IPS-15b (cell line): ENCODE data around the gene HDAC1.
"Not testable (repeated sequence)": the region's sequence is repeated elsewhere in the genome, so short reads cannot be mapped to it uniquely, and the experiment has no call there.

Source experiments
- H3K27me3 ChIP-seq: one replicate; pipeline ENCODE4 v1.6.1; 2013; ENCODE audit warnings: low read length; ENCODE audit not compliant: control insufficient read depth, insufficient read depth
- H3K36me3 ChIP-seq: one replicate; pipeline ENCODE4 v1.6.1; 2013; ENCODE audit warnings: low read length; ENCODE audit not compliant: control insufficient read depth, insufficient read depth
- H3K4me1 ChIP-seq: one replicate; pipeline ENCODE4 v1.6.1; 2013; ENCODE audit warnings: mild to moderate bottlenecking, low read length; ENCODE audit not compliant: control insufficient read depth, insufficient read depth
- H3K4me3 ChIP-seq: one replicate; pipeline ENCODE4 v1.5.1; 2013; ENCODE audit warnings: low read depth, low read length
- H3K9ac ChIP-seq: one replicate; pipeline ENCODE4 v1.6.1; 2013; ENCODE audit warnings: low read depth, mild to moderate bottlenecking, low read length
- H3K9me3 ChIP-seq: one replicate; pipeline ENCODE4 v1.6.1; 2013; ENCODE audit warnings: mild to moderate bottlenecking, low read length; ENCODE audit not compliant: control insufficient read depth, insufficient read depth

The HDAC1 gene

DNA sequence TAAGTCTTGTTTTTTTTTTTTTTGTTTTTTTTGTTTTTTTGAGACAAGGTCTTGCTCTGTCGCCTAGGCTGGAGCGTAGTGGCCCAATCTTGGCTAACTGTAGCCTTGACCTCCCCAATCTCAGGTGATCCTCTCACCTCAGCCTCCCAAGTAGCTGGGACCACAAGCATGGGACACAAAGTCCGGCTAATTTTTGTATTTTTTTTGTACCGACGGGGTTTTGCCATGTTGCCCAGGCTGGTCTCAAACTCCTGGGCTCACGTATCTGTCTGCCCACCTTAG lies 34.7 kb upstream of the HDAC1 start:
- H3K4me3 ChIP-seq: no peak overlapping the region
- H3K4me1 ChIP-seq: no peaks in the 10 kb centered on the region
- H3K36me3 ChIP-seq: no peaks in the 10 kb centered on the region
- no peaks in the 10 kb centered on the region for H3K27me3 ChIP-seq
- H3K9me3 ChIP-seq: no peaks in the 10 kb centered on the region
- no peak overlapping the region for H3K9ac ChIP-seq

DNA sequence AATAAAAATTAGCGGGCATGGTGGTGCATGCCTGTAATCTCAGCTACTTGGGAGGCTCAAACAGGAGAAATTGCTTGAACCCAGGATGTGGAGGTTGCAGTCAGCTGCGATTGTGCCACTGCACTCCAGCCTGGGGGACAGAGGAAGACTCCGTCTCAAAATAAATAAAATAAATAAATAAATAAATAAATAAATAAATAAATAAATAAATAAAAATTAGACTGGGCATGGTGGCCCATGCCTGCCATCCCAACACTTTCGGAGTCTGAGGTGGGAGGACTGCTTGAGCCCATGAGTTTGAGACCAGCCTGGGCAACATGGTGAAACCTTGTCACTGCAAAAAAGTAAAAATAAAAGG lies 28.7 kb upstream of the HDAC1 start:
- H3K36me3 ChIP-seq, H3K4me3 ChIP-seq, H3K9me3 ChIP-seq, H3K9ac ChIP-seq, H3K4me1 ChIP-seq, H3K27me3 ChIP-seq: not testable (repeated sequence)

DNA sequence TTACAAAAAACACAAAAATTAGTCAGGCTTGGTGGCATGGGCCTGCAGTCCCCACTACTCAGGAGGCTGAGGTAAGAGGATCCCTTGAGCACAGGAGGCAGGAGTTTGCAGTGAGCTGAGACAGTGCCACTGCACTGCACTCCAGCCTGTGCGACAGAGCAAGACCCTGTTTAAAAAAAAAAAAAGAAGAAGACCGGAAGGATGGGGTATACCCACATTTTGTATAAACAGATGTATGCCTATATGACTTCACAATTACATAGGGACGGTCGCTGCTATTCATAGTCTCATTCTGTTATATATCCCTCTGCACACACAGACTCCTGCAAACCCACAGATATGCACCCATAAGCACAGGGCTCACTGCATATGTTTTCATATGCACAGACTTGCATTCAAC lies 28.1 kb upstream of the HDAC1 start:
- H3K4me1 ChIP-seq: no peaks in the 10 kb centered on the region
- H3K27me3 ChIP-seq: no peaks in the 10 kb centered on the region
- H3K4me3 ChIP-seq: no peak overlapping the region

DNA sequence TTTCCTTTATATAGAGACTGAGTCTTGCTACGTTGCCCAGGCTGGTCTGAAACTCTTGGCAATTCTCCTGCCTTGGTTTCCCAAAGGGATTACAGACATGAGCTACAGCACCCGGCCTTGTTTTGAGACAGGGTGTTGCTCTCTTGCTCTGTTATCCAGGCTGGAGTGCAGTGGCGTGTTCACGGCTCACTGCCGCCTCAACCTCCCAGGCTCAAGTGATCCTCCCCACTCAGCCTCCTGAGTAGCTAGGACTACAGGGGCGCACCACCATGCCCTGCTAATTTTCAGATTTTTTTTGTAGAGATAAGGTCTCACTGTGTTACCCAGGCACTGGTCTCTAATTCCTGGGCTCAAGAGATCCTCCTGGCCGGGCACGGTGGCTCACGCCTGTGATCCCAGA lies 26.0 kb upstream of the HDAC1 start:
- Histone ChIP-seq H3K4me3 (no peak overlapping the region), H3K27me3 (no peaks in the 10 kb centered on the region), H3K9me3 (no peaks in the 10 kb centered on the region), H3K9ac (no peak overlapping the region), H3K36me3 (no peaks in the 10 kb centered on the region), H3K4me1 (no peaks in the 10 kb centered on the region)

More for the DNA sequence above, 28.1 kb upstream of the HDAC1 start:
- no peaks in the 10 kb centered on the region for H3K36me3 ChIP-seq
- H3K9me3 ChIP-seq: no peaks in the 10 kb centered on the region
- no peak overlapping the region for H3K9ac ChIP-seq

DNA sequence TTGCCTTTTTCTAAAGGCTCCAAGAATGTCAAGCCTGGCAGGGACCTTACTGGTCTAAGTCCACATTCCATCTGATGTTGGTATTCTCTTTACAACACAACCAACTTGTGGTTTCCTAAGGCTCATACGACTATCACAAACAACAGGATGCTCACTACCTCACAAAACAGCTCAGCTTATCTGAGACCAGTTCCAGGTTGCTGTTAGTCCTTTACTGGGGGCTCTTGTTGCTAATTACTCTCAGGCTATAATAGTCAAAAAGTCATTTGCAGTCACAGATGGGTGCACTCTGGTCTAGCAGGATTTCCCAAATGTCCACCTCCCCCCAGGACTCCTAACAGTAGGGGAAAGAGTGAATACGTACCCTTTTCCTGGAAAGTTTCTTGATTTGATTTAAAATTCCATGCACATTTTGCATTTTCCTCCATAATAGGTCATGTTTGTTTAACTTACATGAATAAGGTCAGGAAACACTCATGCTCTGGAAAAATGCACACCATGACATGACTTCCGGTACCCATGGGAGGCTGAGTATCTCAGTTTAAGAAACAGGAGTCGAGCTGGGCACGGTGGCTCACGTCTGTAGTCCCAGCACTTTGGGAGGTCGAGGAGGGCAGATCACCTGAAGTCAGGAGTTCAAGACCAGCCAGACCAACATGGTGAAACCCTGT lies 24.8 kb upstream of the HDAC1 start:
- Histone ChIP-seq H3K9me3 (no peaks in the 10 kb centered on the region), H3K27me3 (no peaks in the 10 kb centered on the region), H3K4me3 (no peak overlapping the region), H3K9ac (no peak overlapping the region), H3K4me1 (no peaks in the 10 kb centered on the region), H3K36me3 (no peaks in the 10 kb centered on the region)

DNA sequence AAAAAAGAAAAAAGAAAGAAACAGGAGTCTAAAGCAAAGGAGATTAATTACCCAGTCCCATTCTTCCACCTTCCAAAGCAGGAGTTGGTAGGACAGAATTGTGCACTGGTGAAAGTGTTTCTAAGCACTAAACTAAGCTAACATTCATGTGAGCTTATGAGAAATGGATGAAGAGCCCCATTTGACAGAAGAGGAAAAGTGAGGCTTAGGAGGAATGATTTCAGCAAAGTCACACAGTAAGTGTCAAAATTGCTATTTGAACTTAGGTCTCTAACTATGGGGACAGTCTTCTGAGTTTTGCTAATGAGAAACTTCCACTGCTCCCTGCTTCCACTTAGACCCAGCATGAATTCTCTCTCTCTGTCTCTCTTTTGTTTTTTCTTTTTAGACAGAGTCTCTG lies 22.1 kb upstream of the HDAC1 start:
- Histone ChIP-seq H3K4me1 (peaks cover 9% of the 10 kb centered on the region), H3K9me3 (no peaks in the 10 kb centered on the region), H3K9ac (no peak overlapping the region), H3K4me3 (no peak overlapping the region), H3K36me3 (no peaks in the 10 kb centered on the region), H3K27me3 (no peaks in the 10 kb centered on the region)

DNA sequence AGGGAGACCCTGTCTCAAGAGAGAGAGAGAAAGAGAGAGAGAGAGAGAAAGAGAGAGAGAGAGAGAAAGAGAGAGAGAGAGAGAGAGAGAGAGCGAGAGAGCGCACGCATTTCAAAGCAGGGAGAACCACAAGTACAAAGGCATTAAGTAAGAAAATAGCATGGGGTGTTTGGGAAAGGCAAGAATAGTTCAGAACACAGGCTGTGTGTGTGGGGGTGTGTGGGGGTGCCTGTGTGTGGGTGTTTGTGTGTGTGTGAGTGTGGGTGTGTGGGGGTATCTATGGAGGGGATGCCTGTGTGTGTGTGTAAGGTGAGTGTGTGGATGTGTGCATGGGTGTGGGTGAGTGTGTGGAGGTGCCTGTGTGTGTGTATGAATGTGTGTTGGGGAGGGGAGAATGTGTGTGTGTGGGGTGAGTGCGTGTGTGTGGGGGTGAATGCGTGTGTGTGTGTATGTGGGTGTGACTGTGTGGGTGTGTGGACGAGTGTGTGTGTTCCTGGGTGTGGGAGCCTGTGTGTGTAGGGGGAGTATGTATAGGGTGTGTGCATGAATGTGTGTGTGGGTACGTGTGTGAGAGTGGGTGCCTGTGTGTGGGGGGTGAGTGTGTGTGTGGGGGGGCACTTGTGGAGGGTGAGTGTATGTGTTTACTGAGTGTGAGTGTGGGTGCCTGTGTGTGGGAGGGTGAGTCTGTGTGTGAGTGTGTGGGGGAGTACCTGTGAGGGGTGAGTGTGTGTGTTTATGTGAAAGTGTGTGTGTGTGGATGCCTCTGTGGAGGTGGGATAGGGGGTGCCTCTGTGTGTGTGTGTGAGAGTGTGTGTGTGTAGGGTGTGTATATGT lies 19.1 kb upstream of the HDAC1 start:
- Histone ChIP-seq H3K4me3 (no peak overlapping the region), H3K9ac (no peak overlapping the region)

DNA sequence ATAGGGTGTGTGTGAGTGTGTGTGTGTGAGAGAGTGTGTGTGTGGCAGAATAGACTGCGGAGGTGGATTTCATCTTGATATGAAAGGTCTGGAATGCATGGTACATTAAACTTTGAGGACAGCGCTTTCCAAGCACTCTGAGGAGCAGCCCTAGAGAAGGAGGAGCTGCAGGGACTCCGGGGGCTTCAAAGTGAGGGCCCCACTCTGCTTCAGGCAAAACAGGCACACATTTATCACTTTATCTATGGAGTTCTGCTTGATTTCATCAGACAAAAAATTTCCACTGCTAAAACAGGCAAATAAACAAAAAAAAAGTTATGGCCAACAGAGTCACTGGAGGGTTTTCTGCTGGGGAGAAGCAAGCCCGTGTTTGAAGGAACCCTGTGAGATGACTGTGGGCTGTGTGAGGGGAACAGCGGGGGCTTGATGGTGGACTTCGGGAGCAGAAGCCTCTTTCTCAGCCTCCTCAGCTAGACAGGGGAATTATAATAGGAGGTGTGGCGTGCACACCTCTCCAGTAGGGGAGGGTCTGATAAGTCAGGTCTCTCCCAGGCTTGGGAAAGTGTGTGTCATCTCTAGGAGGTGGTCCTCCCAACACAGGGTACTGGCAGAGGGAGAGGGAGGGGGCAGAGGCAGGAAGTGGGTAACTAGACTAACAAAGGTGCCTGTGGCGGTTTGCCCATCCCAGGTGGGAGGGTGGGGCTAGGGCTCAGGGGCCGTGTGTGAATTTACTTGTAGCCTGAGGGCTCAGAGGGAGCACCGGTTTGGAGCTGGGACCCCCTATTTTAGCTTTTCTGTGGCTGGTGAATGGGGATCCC lies 18.3 kb upstream of the HDAC1 start:
- Histone ChIP-seq H3K9ac (no peak overlapping the region), H3K4me3 (peak overlapping the region; percentile 53), H3K27me3 (no peaks in the 10 kb centered on the region), H3K36me3 (no peaks in the 10 kb centered on the region), H3K4me1 (peaks cover 9% of the 10 kb centered on the region), H3K9me3 (no peaks in the 10 kb centered on the region)

More for the DNA sequence above, 19.1 kb upstream of the HDAC1 start:
- H3K27me3 ChIP-seq: no peaks in the 10 kb centered on the region
- peaks cover 9% of the 10 kb centered on the region for H3K4me1 ChIP-seq
- no peaks in the 10 kb centered on the region for H3K9me3 ChIP-seq
- no peaks in the 10 kb centered on the region for H3K36me3 ChIP-seq

DNA sequence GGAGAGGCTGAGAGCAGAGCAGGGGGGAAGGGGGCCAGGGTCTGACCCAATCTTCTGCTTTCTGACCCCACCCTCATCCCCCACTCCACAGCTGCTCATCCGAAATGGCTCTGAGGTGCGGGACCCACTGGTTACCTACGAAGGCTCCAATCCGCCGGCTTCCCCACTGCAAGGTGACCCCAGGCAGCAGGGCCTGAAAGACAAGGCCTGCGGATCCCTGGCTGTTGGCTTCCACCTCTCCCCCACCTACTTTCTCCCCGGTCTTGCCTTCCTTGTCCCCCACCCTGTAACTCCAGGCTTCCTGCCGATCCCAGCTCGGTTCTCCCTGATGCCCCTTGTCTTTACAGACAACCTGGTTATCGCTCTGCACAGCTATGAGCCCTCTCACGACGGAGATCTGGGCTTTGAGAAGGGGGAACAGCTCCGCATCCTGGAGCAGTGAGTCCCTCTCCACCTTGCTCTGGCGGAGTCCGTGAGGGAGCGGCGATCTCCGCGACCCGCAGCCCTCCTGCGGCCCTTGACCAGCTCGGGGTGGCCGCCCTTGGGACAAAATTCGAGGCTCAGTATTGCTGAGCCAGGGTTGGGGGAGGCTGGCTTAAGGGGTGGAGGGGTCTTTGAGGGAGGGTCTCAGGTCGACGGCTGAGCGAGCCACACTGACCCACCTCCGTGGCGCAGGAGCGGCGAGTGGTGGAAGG lies 17.1 kb upstream of the HDAC1 start:
- H3K27me3 ChIP-seq: no peaks in the 10 kb centered on the region
- no peaks in the 10 kb centered on the region for H3K9me3 ChIP-seq
- H3K4me1 ChIP-seq: peaks cover 9% of the 10 kb centered on the region
- H3K36me3 ChIP-seq: peaks cover 3% of the 10 kb centered on the region
- peak overlapping the region; percentile 53 for H3K4me3 ChIP-seq
- H3K9ac ChIP-seq: no peak overlapping the region

DNA sequence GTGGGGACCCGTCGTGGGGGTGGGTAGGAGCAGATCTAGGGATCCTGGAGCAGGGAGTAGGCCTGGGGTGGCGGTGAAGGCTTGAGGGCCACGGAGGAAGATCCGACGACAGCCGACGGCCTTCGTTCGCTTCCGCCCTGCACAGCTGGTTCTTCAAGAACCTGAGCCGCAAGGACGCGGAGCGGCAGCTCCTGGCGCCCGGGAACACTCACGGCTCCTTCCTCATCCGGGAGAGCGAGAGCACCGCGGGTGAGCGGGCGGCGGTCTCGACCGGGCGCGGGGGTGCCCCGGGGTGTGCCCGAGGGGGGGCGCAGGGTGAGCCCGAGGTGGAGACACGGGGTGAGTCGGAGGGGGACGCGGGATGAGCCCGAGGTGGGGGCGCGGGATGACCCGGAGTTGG lies 16.5 kb upstream of the HDAC1 start:
- H3K9me3 ChIP-seq: no peaks in the 10 kb centered on the region
- peaks cover 9% of the 10 kb centered on the region for H3K4me1 ChIP-seq
- H3K9ac ChIP-seq: no peak overlapping the region
- H3K4me3 ChIP-seq: peak overlapping the region; percentile 53
- H3K27me3 ChIP-seq: no peaks in the 10 kb centered on the region
- peaks cover 4% of the 10 kb centered on the region for H3K36me3 ChIP-seq

DNA sequence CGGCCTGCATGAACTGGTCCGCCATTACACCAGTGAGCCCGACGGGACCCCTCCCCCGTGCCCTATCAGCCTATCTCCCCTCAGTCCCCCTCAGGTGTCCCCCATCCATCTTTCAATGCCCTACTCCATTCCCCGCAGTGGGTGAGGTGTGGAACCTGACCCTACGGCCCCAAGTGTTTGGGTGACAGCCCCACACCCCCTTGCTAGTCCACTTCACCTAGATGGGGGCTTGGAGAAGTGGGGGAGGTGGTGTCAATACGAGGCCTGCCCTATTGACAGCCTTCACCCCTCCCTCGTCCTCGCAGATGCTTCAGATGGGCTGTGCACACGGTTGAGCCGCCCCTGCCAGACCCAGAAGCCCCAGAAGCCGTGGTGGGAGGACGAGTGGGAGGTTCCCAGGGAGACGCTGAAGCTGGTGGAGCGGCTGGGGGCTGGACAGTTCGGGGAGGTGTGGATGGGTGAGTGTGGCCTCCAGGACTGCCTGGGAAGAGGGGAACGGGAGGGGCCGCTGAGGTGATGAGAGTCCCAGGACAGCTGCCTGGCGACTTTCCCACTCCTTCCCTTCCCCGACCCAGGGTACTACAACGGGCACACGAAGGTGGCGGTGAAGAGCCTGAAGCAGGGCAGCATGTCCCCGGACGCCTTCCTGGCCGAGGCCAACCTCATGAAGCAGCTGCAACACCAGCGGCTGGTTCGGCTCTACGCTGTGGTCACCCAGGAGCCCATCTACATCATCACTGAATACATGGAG lies 15.7 kb upstream of the HDAC1 start:
- Histone ChIP-seq H3K9me3 (no peaks in the 10 kb centered on the region), H3K4me1 (peaks cover 9% of the 10 kb centered on the region), H3K27me3 (no peaks in the 10 kb centered on the region), H3K9ac (no peak overlapping the region), H3K4me3 (no peak overlapping the region), H3K36me3 (peaks cover 4% of the 10 kb centered on the region)
